HG03439 (cell line): ENCODE results near the gene FAM210A.
"Not testable (repeated sequence)": the region's sequence is repeated elsewhere in the genome, so short reads cannot be mapped to it uniquely, and the experiment has no call there.

Source experiments
- ATAC-seq: cut with Tn5 transposase; IDR thresholded peaks from one replicate; pipeline ENCODE4 v1.9.1; 2021; ENCODE audit warnings: mild to moderate bottlenecking, moderate library complexity; ENCODE audit not compliant: unreplicated experiment

Gene FAM210A

DNA sequence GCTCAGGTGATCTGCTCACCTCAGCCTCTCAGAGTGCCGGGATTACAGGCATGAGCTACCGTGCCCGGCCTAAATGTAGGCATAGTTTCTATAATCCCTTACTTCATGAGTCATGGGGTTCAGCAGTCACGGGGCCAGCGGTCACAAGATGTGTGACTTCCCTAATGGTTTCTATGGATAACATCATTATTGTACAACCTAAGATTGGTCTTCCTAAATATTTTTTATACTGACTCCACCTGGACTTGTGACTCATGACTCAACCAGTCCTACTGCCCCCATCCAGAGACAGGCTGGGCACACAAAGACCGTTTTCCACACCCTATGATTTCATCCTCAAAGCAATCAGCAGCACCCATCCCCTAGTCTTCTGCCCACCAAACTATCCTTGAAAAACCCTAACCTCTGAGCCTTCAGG lies 15.9 kb downstream of the FAM210A start:
- ATAC-seq: no peak

DNA sequence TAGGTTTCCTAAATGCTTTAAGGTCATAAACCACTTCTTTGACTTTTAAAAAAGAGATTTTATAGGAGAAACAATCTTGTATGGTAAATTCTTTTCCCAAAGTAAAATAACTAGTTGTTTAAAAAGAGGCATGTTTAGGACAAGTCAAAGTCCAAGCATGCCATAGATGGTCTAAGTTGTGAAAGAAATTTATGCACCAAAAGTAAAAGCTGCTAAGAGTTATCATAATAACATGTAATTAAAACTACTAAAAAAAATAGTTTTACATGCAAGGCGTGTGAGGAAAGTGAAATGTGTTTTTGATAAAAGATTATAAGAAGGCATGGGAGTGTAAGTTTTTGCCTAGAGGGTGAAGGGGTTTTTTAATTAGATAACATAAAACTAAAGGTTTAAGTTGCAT lies 22.5 kb downstream of the FAM210A start:
- no peak for ATAC-seq

DNA sequence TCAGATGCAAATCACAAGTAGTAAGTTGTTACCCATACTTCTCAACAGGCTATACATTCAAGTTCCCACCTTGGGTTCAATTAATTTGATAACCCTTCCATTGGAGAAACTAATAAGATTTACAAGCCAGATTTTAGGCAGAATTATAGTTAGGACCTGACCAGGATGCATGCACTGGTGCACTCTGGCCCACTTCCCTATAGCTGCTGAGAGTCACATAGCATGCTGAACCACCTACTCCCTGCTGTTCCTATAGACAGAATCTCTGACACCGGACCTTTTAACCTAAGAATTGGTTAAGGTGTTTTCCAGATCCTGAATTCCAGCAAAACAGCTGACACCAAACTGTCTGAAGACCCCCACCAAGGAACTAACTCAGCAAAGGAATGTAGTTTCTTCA lies 26.2 kb downstream of the FAM210A start:
- no peak for ATAC-seq

DNA sequence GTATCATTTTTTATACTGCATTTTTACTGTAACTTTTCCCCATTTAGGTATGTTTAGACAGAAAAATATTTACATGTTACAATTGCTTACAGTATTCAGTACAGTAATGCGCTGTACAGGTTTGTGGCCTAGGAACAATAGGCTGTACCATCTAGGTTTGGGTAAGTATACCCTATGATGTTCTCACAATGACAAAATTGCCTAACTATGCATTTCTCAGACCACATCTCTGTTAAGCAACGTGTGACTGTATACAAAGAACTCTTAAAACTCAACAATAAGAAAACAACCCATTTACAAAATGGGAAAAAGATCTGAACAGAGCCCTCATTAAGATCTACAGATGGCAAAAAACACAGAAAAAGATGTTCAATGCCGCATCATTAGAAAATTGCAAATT lies 29.4 kb downstream of the FAM210A start:
- no peak for ATAC-seq

DNA sequence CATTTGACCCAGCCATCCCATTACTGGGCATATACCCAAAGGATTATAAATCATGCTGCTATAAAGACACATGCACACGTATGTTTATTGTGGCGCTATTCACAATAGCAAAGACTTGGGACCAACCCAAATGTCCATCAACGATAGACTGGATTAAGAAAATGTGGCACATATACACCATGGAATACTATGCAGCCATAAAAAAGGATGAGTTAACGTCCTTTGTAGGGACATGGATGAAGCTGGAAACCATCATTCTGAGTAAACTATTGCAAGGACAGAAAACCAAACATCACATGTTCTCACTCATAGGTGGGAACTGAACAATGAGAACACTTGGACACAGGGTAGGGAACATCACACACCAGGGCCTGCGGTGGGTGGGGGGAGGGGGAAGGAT lies 31.0 kb downstream of the FAM210A start:
- ATAC-seq: not testable (repeated sequence)

DNA sequence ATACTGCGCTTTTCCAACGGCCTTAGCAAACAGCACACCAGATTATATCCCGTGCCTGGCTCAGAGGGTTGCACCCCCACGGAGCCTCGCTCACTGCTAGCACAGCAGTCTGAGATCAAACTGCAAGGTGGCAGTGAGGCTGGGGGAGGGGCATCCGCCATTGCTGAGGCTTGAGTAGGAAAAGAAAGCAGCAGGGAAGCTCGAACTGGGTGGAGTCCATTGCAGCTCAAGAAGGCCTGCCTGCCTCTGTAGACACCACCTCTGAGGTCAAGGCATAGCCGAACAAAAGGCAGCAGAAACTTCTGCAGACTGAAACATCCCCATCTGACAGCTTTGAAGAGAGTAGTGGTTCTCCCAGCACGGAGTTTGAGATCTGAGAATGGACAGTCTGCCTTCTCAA lies 36.3 kb downstream of the FAM210A start:
- not testable (repeated sequence) for ATAC-seq

DNA sequence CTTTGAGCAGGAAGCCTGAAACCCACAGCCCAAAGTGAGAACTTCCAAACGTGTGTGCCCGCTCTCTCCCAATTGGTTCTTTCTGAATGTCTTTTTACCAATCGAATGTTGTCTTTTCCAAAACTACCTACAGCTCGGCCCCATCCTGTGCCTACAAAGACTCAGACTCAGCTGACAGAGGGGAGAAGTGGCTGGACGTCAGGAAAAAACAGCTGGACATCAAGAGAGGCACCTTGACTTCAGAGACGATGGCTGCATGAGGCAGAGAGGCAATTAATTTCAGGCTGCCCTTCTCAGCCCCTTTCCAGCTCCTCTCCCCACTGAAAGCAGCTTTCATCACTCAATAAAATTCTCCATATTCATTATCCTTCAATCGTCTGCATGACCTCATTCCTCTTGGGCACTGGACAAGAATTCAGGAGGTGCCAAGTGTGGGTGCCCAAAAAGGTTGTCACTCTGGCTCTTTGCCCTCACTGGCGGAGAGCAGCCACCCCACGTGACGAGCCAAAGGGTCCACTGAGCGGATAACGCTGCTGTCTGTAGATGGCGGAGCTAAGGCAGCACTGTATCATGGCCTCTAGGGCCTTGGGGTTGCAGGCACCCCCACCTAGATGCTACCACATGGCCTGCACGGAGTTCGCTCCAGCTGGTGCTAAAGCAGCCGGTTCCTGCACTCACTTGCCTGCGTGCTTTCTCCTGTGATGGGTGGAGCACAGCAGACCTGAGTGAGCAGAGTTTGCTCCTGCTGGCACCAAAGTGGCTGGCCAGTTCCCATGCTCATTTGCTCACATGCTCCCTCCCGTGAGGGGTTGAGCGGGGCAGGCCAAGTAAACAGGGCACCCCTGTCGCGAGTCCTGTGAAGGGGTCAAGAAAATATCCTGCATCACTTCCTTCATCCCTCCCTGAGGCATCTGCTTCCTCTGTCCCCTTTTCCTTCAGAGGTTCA lies 37.9 kb downstream of the FAM210A start:
- ATAC-seq: no peak

DNA sequence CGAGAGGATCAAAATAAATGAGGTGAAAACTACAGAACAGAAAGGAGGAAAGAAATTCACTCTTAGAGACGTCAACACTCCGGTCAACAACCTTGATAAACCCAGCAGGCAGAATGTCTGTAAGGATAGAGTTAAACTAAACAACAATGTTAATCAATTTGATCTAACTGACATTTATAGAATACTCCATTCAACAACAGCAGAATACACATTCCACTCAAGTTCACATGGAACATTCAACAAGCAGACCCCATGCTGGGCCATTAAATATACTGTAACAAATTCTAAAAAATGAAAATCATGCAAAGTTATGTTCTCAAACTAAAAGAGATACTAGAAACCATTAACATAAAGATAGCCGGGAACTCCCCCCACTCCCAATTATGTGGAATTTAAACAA lies 41.8 kb downstream of the FAM210A start:
- no peak for ATAC-seq

DNA sequence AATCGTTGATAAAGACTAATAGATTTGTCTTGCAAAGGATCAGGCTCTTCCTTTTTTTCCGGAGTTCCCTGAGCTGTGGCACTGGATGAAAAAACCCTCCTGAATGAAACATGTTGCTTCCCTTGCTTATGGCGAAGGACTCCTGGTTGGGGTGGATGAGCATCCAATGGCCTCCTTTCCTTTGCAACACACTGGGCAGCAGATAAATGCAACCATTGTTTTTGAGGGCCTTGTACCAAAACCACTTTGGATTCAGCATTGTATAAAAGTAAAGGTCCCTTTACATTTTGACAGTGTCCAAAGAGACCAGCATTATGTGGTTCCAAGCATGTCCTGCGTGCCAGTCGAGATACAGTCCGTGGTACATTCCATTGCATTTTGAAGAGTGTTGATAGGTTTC lies 44.7 kb downstream of the FAM210A start:
- ATAC-seq: no peak

DNA sequence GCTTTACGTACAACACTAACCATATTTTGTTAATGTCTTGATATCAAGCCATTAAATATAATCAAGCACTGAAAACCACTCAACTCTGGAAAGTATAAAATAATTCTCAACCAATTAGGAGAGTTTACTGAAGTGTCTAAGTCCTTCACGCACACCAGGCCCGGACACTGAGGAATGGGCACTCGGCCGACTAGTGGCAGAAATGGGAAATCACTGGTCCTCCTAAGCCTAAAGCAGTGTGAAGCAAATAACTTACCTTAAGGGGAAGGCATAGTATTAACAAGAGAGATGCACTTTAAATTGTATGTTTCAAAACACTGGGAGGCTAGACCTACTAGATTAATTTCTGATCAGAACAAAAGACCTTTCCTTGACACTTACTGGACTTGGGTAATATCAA lies 45.7 kb downstream of the FAM210A start:
- ATAC-seq: no peak

DNA sequence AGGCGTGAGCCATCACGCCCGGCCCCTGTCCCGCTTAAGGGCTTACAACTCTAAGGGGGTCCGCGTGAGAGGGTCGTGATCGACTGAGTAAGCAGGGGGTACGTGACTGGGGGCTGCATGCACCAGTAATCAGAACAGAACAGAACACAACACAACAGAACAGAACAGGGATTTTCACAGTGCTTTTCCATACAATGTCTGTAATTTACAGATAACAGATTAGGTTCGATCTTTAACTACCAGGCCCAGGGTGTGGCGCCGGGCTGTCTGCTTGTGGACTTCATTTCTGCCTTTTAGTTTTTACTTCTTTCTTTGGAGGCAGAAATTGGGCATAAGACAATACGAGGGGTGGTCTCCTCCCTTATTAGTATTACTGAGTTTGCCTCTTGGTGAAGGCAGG lies 49.0 kb downstream of the FAM210A start:
- ATAC-seq: not testable (repeated sequence)

DNA sequence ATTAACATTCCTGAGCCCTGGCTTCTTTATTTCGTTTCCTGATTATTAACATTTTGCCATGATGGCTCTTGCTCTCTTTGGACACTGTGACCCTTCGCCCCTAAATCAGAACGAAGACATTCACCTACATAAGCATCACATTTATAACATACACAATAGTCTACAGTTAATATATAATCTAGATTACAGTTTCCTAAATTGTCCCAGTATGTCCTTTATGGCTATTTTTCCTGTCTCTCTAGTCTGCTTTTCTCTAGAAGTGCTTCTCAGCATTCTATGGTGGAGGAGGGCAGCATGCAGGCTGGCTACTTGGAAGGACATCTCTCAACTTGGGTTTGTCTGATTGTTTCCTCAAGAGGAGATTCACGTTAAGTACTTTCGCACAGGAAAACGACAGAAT lies 49.9 kb downstream of the FAM210A start:
- no peak for ATAC-seq

DNA sequence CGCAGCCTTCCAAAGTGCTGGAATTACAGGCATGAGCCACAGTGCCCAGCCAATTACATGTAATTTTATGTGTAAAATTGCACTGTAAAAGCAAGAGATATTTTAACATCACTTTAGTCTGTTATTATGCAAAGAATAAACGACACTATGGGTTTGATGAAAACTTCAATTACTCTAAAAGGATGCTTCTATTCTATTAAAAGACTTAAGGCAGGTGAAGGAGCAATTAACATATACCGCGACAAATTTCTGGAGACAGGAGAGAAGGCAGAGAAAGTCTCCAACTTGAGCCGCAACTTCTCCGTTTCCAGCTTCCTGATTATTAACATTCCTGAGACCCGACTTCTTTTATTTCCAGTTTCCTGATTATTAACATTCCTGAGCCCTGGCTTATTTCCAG lies 53.7 kb downstream of the FAM210A start:
- ATAC-seq: no peak

DNA sequence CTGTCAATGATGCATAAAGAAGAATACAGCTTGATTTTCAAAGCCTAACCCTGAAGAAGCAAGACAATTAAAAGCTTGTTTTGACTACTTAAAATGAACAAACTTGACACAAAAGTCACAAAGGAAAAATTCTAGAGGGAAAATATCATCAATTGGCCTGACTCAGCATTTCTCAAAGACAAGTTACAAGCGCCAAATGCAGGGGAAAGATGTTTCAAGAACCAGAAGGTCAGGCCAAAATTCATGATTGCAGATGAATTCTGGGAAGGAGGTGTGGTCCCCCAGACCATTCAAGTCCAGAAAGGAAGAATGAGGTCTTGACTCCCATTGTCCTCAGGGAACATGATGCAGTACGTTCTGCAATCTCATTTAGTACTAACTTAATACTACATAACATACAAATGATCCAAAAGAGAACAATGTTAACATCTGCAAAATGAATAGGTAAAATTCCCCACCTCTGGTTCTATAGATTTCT lies 64.5 kb downstream of the FAM210A start:
- ATAC-seq: no peak

DNA sequence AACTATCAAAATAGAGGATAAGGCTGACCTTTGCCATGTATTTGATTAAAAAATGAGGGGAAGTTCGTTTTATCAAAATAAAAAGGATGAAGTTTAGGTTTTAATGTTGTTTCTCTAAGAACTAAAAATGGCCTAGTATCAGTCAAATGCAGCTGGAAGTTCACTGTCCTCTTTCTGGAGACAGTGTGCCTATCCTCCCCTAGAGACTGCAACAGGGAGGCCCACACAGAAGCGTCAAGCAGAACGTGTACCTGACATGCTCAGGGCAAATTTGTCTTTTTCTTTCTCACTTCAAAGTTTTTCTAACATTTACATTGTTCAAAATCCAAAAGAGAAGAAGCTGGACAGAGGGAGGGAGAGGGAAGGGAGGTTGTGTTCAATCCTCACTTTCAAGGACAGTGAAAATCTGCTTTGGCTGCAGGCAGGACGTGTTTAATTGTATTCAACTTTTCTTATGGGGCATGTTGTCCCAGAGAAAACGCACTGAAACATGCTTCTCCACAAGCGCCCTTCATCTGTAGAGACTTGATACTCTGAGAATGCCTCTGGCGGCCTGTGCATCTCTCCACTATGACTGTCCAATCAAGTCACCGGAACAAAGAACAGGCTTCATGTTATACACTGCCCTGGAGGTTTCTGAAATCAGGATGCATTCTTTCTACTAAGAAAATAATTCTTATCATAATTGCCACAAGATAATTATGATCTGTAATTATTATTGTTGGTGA lies 65.1 kb downstream of the FAM210A start:
- ATAC-seq: no peak

DNA sequence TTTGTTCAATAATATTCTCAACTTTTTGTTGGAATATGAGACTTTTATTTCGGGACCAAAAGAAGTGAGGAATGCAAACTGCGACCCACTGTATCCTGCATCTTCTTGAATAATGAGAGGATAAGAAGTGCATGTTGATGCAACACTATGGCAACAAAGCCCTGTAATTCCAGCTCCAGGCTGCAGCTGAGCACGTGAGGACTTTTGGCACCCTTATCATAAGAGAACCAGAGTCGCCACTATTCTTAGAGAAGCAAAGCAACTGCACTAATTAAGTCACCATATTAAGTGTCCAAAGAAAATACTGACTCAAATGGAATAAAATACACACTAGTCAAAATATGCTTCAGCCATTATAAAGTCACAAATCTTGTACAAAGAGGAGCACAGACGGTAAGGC lies 65.8 kb downstream of the FAM210A start:
- ATAC-seq: no peak

DNA sequence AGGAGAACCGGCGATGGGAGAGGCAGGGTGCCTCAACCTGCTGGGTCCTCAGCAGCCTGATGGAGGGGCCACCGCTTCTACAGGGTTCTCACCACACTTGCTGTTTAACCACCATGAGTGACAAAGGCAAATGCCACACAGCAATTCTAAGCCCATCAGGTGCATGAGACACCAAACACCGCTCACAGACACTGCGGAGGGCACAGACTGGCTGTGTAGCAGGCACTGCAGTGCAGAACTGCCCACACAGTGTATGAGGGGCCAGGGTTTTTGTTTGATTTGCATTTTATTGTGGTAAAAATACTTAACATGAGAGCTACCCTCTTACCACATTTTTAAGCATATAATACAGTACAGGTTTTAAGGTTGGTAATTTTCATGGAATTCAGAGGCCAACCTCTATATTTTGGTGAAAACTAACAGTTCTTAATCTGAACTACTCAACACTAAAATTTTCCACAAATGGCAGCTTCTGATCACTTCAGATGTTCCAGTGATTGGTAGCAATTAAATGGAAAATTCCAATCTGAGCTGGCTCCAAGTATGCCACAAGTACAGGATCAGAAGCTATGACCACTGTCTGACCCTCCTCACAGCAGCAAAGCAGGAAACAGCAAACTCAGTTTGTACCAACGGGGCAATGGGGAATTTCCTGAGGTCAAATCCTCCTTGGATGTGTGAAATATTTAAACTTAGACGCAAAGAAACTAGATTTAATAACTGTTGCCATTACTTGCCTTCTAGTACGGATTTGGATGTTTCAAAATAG lies 67.7 kb downstream of the FAM210A start:
- ATAC-seq: no peak

DNA sequence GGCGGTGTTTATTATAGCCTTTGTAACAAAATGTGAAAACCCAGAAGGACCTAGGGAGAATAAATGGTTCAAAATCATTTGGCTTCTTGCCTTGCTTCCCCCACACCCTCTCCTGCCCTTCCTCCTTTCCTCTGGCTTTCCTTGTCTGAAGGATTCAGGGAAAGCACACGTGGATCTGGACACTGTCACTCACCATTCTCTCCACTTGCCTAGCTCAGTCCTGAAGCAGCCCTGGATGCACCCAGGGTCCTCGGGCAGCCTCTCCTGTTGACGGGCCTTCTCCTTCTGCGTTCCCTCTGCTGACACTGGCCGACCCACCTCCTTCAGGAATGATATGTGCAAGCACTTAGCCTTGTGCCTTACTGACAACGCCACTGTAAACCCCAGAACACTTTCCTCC lies 68.4 kb downstream of the FAM210A start:
- ATAC-seq: no peak

DNA sequence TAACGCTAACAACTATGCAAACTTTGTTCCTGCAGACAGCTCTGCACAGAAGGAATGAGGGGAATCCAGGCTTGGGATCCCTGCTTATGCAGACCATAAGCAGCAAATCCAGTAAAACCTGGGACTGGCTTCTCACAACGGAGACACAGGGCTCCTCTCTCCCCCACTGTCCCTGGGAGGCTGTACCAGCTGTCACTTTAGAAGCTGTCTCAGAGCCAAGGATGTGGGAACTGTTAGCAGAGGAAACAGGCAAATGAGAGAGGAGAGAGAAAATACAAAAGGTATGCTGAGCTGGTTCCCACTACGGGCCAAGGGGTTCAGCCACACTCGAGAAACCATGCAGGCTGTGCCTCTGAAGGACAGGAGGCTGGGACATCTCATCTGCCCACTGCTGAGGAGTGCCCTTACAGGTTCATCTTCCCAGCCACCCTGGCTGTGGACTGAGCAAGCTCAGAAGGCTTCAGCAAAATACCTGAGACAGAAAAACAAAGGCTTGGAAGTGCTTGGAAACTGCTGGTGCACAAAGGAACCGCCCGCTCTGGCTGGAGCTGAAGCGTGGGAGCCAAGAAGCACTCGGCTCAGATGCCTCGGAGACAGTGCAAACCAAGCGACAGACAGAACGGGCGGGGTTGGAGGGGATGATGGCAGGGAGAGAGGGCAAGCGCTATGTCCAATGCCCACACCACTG lies 72.5 kb downstream of the FAM210A start:
- ATAC-seq: no peak
